Testis (tissue), 2 donors: ENCODE data around the gene ESPNL.

Source experiments
- POLR2A ChIP-seq: fragments of 450-650 bp; IDR thresholded peaks from one replicate; pipeline ENCODE4 v1.6.1; 2017; ENCODE audit warnings: antibody characterized with exemption, mild to moderate bottlenecking, moderate library complexity
- TF ChIP-seq, protein P1 (sequence below), 3 experiments: fragments of 450-650 bp in 2 of 3; fragments of 200-600 bp in 1 of 3; sonication (generic) in 1 of 3; IDR thresholded peaks; one replicate each; pipeline ENCODE4 v1.5.1; 2016 to 2019; ENCODE audit warnings: antibody characterized with exemption in 3 of 3, mild to moderate bottlenecking in 2 of 3, moderate library complexity in 1 of 3

- TF ChIP-seq, protein P1, sequence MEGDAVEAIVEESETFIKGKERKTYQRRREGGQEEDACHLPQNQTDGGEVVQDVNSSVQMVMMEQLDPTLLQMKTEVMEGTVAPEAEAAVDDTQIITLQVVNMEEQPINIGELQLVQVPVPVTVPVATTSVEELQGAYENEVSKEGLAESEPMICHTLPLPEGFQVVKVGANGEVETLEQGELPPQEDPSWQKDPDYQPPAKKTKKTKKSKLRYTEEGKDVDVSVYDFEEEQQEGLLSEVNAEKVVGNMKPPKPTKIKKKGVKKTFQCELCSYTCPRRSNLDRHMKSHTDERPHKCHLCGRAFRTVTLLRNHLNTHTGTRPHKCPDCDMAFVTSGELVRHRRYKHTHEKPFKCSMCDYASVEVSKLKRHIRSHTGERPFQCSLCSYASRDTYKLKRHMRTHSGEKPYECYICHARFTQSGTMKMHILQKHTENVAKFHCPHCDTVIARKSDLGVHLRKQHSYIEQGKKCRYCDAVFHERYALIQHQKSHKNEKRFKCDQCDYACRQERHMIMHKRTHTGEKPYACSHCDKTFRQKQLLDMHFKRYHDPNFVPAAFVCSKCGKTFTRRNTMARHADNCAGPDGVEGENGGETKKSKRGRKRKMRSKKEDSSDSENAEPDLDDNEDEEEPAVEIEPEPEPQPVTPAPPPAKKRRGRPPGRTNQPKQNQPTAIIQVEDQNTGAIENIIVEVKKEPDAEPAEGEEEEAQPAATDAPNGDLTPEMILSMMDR (IDR thresholded peaks at IDR 0.05), result no peak
- TF ChIP-seq POLR2A, result no peak
Measured at GRCh38 chr2:238087211-238087610, 12.9 kb upstream of the ESPNL start.
